ENCODE data around the gene SYT2.
"Not testable (repeated sequence)": the region's sequence is repeated elsewhere in the genome, so short reads cannot be mapped to it uniquely, and the experiment has no call there.

SYT2 gene

DNA sequence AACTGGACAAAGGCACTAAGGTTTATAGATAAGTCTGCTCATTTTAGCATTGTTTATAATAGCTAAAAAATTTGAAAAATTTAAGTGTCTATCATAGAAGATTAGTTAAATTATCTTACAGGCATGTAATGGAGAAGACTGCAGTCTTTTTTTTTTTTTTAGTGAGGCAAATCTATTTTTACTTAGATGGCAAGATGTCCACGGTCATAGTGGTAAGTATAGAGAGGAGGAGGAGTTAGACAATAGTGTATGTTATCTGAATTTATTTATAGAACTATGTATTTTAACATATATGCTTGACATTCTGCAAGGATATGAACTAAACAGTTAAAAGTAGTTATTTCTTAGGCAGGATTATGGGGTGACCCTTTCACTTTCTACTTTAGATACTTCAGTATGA lies 149.0 kb downstream of the SYT2 start:
- H3K4me3 ChIP-seq (ENCODE audit: low read depth, low read length): no peak overlapping the region
- DNase-seq (ENCODE audit: low read depth): no peak
- in situ Hi-C loops (cut with HindIII; ENCODE audit: low sequenced_read_pairs): no loop called here
- no peak for TF ChIP-seq CTCF (IDR thresholded peaks at IDR 0.05; ENCODE audit: low read depth, low read length, missing control alignments)

DNA sequence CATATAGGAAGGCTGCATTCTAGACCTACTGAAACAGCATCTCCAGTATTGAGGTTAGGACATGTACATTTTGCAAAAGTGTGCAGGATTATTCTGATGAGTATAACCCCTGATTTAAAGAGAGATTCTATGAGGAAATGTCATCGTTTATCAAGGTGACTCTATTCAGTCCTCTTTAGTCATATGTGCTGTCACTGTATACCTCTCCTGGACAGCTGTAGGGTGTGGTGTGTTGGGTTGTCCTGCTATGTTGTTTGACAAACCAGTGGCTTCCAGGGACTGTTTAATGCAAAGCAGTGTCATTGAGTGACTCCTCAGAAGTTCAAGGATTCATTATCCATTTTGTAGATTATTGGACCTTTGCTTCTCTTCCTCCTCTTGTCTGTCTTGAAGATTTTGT lies 152.6 kb downstream of the SYT2 start:
- in situ Hi-C loops (cut with HindIII; ENCODE audit: low sequenced_read_pairs); H3K4me3 ChIP-seq (ENCODE audit: low read depth, low read length); DNase-seq (ENCODE audit: low read depth): not testable (repeated sequence)

DNA sequence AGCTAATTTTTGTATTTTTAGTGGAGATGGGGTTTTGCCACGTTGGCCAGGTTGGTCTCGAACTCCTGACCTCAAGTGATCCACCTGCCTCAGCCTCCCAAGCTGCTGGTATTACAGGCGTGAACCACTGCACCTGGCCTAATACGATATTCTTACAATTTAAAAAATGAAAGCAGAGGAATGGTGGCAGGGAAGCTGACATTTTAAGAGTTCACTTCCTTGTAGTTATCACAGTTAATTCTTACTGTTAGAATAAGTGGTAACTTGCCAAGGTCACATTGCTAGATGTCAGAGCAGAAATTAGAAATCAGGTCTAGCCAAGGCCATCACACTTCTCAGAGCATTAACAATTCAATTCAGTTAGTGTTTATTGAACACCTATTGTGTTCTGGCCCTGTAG lies 154.2 kb downstream of the SYT2 start:
- DNase-seq (ENCODE audit: low read depth); H3K4me3 ChIP-seq (ENCODE audit: low read depth, low read length); in situ Hi-C loops (cut with HindIII; ENCODE audit: low sequenced_read_pairs): not testable (repeated sequence)

GRCh38 chr1:202554619-202555018 lies 155.6 kb downstream of the SYT2 start:
- in situ Hi-C loops (cut with HindIII; ENCODE audit: low sequenced_read_pairs); DNase-seq (ENCODE audit: low read depth); H3K4me3 ChIP-seq (ENCODE audit: low read depth, low read length): not testable (repeated sequence)

GRCh38 chr1:202553560-202554038 lies 156.7 kb downstream of the SYT2 start:
- no peak for TF ChIP-seq CTCF (IDR thresholded peaks at IDR 0.05; ENCODE audit: low read depth, low read length, missing control alignments)
- no peak for DNase-seq (ENCODE audit: low read depth)
- H3K4me3 ChIP-seq (ENCODE audit: low read depth, low read length): no peak overlapping the region
- in situ Hi-C loops (cut with HindIII; ENCODE audit: low sequenced_read_pairs): no loop called here

- in situ Hi-C loops (cut with HindIII; ENCODE audit: low sequenced_read_pairs); H3K4me3 ChIP-seq (ENCODE audit: low read depth, low read length): not testable (repeated sequence)
These were observed 157.2 kb downstream of the SYT2 start for GRCh38 chr1:202553078-202553477.

GRCh38 chr1:202552615-202553014 lies 157.6 kb downstream of the SYT2 start:
- H3K4me3 ChIP-seq (ENCODE audit: low read depth, low read length); DNase-seq (ENCODE audit: low read depth); in situ Hi-C loops (cut with HindIII; ENCODE audit: low sequenced_read_pairs): not testable (repeated sequence)

More at GRCh38 chr1:202553078-202553477, 157.2 kb downstream of the SYT2 start:
- DNase-seq (ENCODE audit: low read depth): not testable (repeated sequence)

DNA sequence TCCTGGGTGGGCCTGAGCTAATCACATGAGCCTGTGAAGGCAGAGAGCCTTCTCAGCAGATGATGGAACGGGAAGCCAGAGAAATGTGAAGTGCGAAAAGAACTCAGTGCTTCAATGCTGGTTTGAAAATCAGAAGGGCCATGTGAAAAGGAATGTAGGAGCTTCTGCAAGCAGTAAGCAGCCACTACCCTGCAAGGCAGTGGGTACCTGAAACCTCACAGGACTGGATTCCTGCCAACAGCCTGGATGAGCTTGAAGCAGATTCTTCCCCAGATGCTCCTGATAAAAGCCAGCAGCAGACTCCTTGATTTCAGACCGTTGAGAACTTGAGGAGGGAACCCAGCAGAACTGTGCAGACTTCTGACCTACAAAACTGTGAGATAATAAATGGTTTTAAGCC lies 158.6 kb downstream of the SYT2 start:
- in situ Hi-C loops (cut with HindIII; ENCODE audit: low sequenced_read_pairs): no loop called here
- DNase-seq (ENCODE audit: low read depth): no peak
- TF ChIP-seq CTCF (IDR thresholded peaks at IDR 0.05; ENCODE audit: low read depth, low read length, missing control alignments): no peak
- H3K4me3 ChIP-seq (ENCODE audit: low read depth, low read length): no peak overlapping the region

- DNase-seq (ENCODE audit: low read depth); H3K4me3 ChIP-seq (ENCODE audit: low read depth, low read length); in situ Hi-C loops (cut with HindIII; ENCODE audit: low sequenced_read_pairs): not testable (repeated sequence)
These were observed 160.2 kb downstream of the SYT2 start for GRCh38 chr1:202550088-202550487.

DNA sequence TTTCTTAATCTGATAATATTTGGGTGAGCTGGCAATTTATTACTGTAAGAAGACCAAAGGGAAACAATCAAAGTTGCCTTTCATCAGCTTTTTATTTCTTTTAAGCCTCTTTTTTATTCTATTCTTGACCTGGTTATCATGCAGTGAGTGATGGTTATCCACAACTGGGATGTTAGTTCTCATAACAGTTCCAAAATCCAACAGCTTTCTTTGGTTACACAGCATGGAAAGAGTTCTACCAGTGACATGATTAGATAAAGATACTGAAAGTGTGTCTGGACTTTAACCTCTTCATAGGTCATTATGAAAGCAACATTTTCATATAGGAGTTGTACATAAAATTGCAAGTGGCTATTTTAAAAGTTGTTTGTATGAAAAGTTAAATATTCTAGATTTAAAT lies 163.0 kb downstream of the SYT2 start:
- in situ Hi-C loops (cut with HindIII; ENCODE audit: low sequenced_read_pairs): no loop called here
- H3K4me3 ChIP-seq (ENCODE audit: low read depth, low read length): no peak overlapping the region
- no peak for TF ChIP-seq CTCF (IDR thresholded peaks at IDR 0.05; ENCODE audit: low read depth, low read length, missing control alignments)
- DNase-seq (ENCODE audit: low read depth): no peak

GRCh38 chr1:202546796-202547195 lies 163.5 kb downstream of the SYT2 start:
- H3K4me3 ChIP-seq (ENCODE audit: low read depth, low read length); in situ Hi-C loops (cut with HindIII; ENCODE audit: low sequenced_read_pairs); DNase-seq (ENCODE audit: low read depth): not testable (repeated sequence)

GRCh38 chr1:202546377-202546776 lies 163.9 kb downstream of the SYT2 start:
- in situ Hi-C loops (cut with HindIII; ENCODE audit: low sequenced_read_pairs); DNase-seq (ENCODE audit: low read depth); H3K4me3 ChIP-seq (ENCODE audit: low read depth, low read length): not testable (repeated sequence)

DNA sequence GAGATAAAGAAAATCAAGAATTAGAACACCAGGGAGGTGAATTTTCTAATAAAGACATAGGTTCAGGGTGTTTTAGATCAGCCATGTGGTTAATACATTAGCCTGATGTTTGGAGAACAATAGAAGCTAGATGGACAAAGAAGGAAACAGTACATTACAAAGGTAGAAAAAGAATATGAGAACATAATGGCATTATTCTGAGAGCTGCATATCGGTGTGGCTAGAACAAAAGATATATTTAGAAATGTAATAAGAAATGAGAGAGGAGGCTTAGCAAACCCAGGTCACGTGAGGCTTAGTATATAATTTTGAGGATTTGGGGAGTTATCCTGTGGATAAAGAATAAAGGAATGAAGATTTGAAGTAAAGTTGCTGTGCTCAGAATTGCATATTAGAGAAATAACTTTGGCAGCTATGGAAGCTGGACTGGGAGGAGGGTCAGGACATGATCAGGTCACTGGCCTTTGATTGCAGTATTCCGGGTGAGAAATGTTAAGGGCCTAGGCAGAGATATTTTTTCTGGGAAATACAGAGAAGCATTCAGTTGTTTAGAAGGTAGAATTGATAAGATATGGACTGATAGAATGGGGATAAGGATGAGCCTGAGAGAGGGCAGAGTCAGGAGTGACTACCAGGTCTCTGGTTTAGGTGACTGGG lies 164.5 kb downstream of the SYT2 start:
- in situ Hi-C loops (cut with HindIII; ENCODE audit: low sequenced_read_pairs); H3K4me3 ChIP-seq (ENCODE audit: low read depth, low read length); DNase-seq (ENCODE audit: low read depth): not testable (repeated sequence)
